ENCODE data around the gene CCDC6.
A peak's percentile ranks its signal among the peaks of the same experiment; 100 is the strongest.
"Not testable (repeated sequence)": the region's sequence is repeated elsewhere in the genome, so short reads cannot be mapped to it uniquely, and the experiment has no call there.

Gene CCDC6

GRCh38 chr10:59785476-59785875 lies 120.9 kb downstream of the CCDC6 start:
- H3K4me1 ChIP-seq (ENCODE audit: control insufficient read depth, insufficient read depth, low read length); H3K9me3 ChIP-seq (ENCODE audit: control insufficient read depth, insufficient read depth, low read depth, low read length); POLR2A ChIA-PET; H3K27ac ChIP-seq (ENCODE audit: extremely low read depth, low read depth, low read length); H3K36me3 ChIP-seq (ENCODE audit: control insufficient read depth in 2 of 2, insufficient read depth in 1 of 2, low read length in 2 of 2); H3K4me3 ChIP-seq (ENCODE audit: low read depth, low read length): not testable (repeated sequence)
- TF ChIP-seq ZNF580 (tag by site-specific recombination; IDR thresholded peaks at IDR 0.05) (0 out of 2 replicates have a peak, but pooled peaks have one; percentile 37), ZNF146 (tag by site-specific recombination; IDR thresholded peaks at IDR 0.05) (peak; percentile 93)
- CTCF ChIA-PET, result interaction anchor here (0.7 to 1.1 kb wide), 3 partner anchors 27 to 159 kb away, joined by 3 read pairs; no protein-coding TSS in a partner anchor

- no peaks in the 10 kb centered on the region for H3K36me3 ChIP-seq (ENCODE audit: control insufficient read depth in 2 of 2, insufficient read depth in 1 of 2, low read length in 2 of 2)
- no peak overlapping the region for H3K4me3 ChIP-seq (ENCODE audit: low read depth, low read length)
- ChIA-PET POLR2A (interaction anchor here (0.7 kb wide), 1 partner anchor 44 kb away, joined by 3 read pairs; no protein-coding TSS in a partner anchor), CTCF (interaction anchor here (0.6 to 1.1 kb wide), 3 partner anchors 23 to 132 kb away, joined by 3 to 4 read pairs (median 3); no protein-coding TSS in a partner anchor)
- no peaks in the 10 kb centered on the region for H3K4me1 ChIP-seq (ENCODE audit: control insufficient read depth, insufficient read depth, low read length)
- no peak overlapping the region for H3K27ac ChIP-seq (ENCODE audit: extremely low read depth, low read depth, low read length)
- H3K9me3 ChIP-seq (ENCODE audit: control insufficient read depth, insufficient read depth, low read depth, low read length), result no peaks in the 10 kb centered on the region
- TF ChIP-seq ZNF660 (tag by site-specific recombination; IDR thresholded peaks at IDR 0.05) (no peak), SCRT1 (tag by site-specific recombination; IDR thresholded peaks at IDR 0.05; ENCODE audit: borderline replicate concordance) (no peak), CTCF (tag by site-specific recombination; IDR thresholded peaks at IDR 0.05) (no peak), TCF7L2 (IDR thresholded peaks at IDR 0.05; ENCODE audit: borderline replicate concordance, low read depth, low read length) (no peak), YY2 (tag by site-specific recombination; IDR thresholded peaks at IDR 0.05) (no peak), ZNF585B (tag by site-specific recombination; IDR thresholded peaks at IDR 0.05) (no peak), ZNF354C (tag by site-specific recombination; IDR thresholded peaks at IDR 0.05; ENCODE audit: borderline replicate concordance, low read depth) (no peak), ZNF292 (tag by site-specific recombination; IDR thresholded peaks at IDR 0.05; ENCODE audit: borderline replicate concordance, low read depth) (no peak), ZNF302 (tag by site-specific recombination; IDR thresholded peaks at IDR 0.05; ENCODE audit: low read depth) (no peak), ZNF266 (tag by site-specific recombination; IDR thresholded peaks at IDR 0.05; ENCODE audit: low read depth) (no peak), ZNF274 (IDR thresholded peaks at IDR 0.05; ENCODE audit: low read length) (no peak), ZNF274 (tag by site-specific recombination; IDR thresholded peaks at IDR 0.05; ENCODE audit: borderline replicate concordance) (no peak), KLF7 (tag by site-specific recombination; IDR thresholded peaks at IDR 0.05; ENCODE audit: borderline replicate concordance) (no peak), ZNF768 (tag by site-specific recombination; IDR thresholded peaks at IDR 0.05) (no peak), ZNF16 (tag by site-specific recombination; IDR thresholded peaks at IDR 0.05; ENCODE audit: low read depth) (no peak), PRDM6 (tag by site-specific recombination; IDR thresholded peaks at IDR 0.05) (no peak), ZBTB10 (tag by site-specific recombination; IDR thresholded peaks at IDR 0.05) (no peak), MEIS1 (CRISPR knock-in tag; IDR thresholded peaks at IDR 0.05; ENCODE audit: borderline replicate concordance) (no peak), ZNF704 (tag by site-specific recombination; IDR thresholded peaks at IDR 0.05) (no peak)
Observed at GRCh38 chr10:59781511-59781910, 124.8 kb downstream of the CCDC6 start.
